ENCODE results near the gene BCL2. TPM values are rescaled to one million over a fixed set of nuclear protein-coding genes. Genes with fewer than 3 reads are reported as not detected.

The BCL2 gene
- total RNA-seq, 1 experiment from 2014 or later = 2.6 TPM

GRCh38 chr18:63091671-63092364 lies 227.8 kb downstream of the BCL2 start:
- H3K4me1 Mint-ChIP-seq = peaks cover 12% of the 10 kb centered on the region
- H3K27ac Mint-ChIP-seq = no peak overlapping the region
- DNase-seq (ENCODE audit: low spot score) = no peak
- H3K36me3 Mint-ChIP-seq = no peaks in the 10 kb centered on the region
- CTCF ChIA-PET = no interaction called here
- no peak for ATAC-seq
- H3K9me3 Mint-ChIP-seq = no peaks in the 10 kb centered on the region
- POLR2A ChIA-PET = no interaction called here
- no peak overlapping the region for H3K4me3 Mint-ChIP-seq
- H3K27me3 Mint-ChIP-seq (ENCODE audit: low read depth) = no peaks in the 10 kb centered on the region
- TF ChIP-seq ZNF263 (CRISPR knock-in tag; IDR thresholded peaks at IDR 0.05; ENCODE audit: low read depth) (no peak), IRF1 (CRISPR knock-in tag; IDR thresholded peaks at IDR 0.05) (no peak), RELA (CRISPR knock-in tag; IDR thresholded peaks at IDR 0.05; ENCODE audit: borderline replicate concordance) (no peak), NFE2L1 (CRISPR knock-in tag; IDR thresholded peaks at IDR 0.05) (peak; percentile 55; the same call in 1 of the 2 replicates), CBFB (CRISPR knock-in tag; IDR thresholded peaks at IDR 0.05; ENCODE audit: low read depth) (no peak)

GRCh38 chr18:63090334-63090733 lies 229.2 kb downstream of the BCL2 start:
- no peaks in the 10 kb centered on the region for H3K36me3 Mint-ChIP-seq
- DNase-seq (ENCODE audit: low spot score) (no peak), ATAC-seq (no peak)
- TF ChIP-seq ZNF317 (CRISPR knock-in tag; IDR thresholded peaks at IDR 0.05; ENCODE audit: borderline replicate concordance, low read depth) = no peak
- TF ChIP-seq ZNF416 (CRISPR knock-in tag; IDR thresholded peaks at IDR 0.05) = no peak
- no peak for TF ChIP-seq JAZF1 (CRISPR knock-in tag; IDR thresholded peaks at IDR 0.05)
- TF ChIP-seq USF1 (CRISPR knock-in tag; IDR thresholded peaks at IDR 0.05) = no peak
- TF ChIP-seq ZNF121 (CRISPR knock-in tag; IDR thresholded peaks at IDR 0.05) = no peak
- TF ChIP-seq TEAD1 (CRISPR knock-in tag; IDR thresholded peaks at IDR 0.05) = no peak
- no peak for TF ChIP-seq TP53 (CRISPR knock-in tag; IDR thresholded peaks at IDR 0.05)
- TF ChIP-seq ZNF219 (CRISPR knock-in tag; IDR thresholded peaks at IDR 0.05; ENCODE audit: borderline replicate concordance) = no peak
- TF ChIP-seq USF2 (CRISPR knock-in tag; IDR thresholded peaks at IDR 0.05) = no peak
- TF ChIP-seq E2F4 (CRISPR knock-in tag; IDR thresholded peaks at IDR 0.05; ENCODE audit: borderline replicate concordance, low read depth) = no peak
- TF ChIP-seq ZNF425 (CRISPR knock-in tag; conservative IDR thresholded peaks at IDR 0.05) = no peak
- TF ChIP-seq ETV6 (CRISPR knock-in tag; IDR thresholded peaks at IDR 0.05) = no peak
- no peak for TF ChIP-seq ZNF281 (CRISPR knock-in tag; IDR thresholded peaks at IDR 0.05)
- no peak for TF ChIP-seq TEAD4 (CRISPR knock-in tag; IDR thresholded peaks at IDR 0.05)
- no peak for TF ChIP-seq ZNF263 (CRISPR knock-in tag; IDR thresholded peaks at IDR 0.05; ENCODE audit: low read depth)
- TF ChIP-seq ATF3 (CRISPR knock-in tag; conservative IDR thresholded peaks at IDR 0.05) = no peak
- TF ChIP-seq SMAD4 (CRISPR knock-in tag; IDR thresholded peaks at IDR 0.05) = no peak
- no peak for TF ChIP-seq STAT6 (CRISPR knock-in tag; conservative IDR thresholded peaks at IDR 0.05; ENCODE audit: low read depth)
- no peak for TF ChIP-seq MYBL2 (CRISPR knock-in tag; IDR thresholded peaks at IDR 0.05)
- no peak overlapping the region for H3K4me3 Mint-ChIP-seq
- no peaks in the 10 kb centered on the region for H3K9me3 Mint-ChIP-seq
- H3K4me1 Mint-ChIP-seq = peaks cover 12% of the 10 kb centered on the region
- ChIA-PET POLR2A (no interaction called here), CTCF (no interaction called here)
- no peaks in the 10 kb centered on the region for H3K27me3 Mint-ChIP-seq (ENCODE audit: low read depth)
- no peak overlapping the region; the same call in 1 of the 2 replicates for H3K27ac Mint-ChIP-seq
